Measurements from ENCODE around the gene UGDH. TPM values are rescaled to one million over a fixed set of nuclear protein-coding genes. Genes with fewer than 3 reads are reported as not detected.

Gene UGDH
- 104 and 109 TPM in 2 replicates for total RNA-seq (2021)
- long read RNA-seq, transcript UGDH-201 (12 exons, 3,216 nt), result major isoform, 652 of 786 reads
- long read RNA-seq, transcript UGDH-206 (11 exons, 1,712 nt), result minor isoform, 6 of 786 reads
- long read RNA-seq, transcript UGDH-202 (11 exons, 2,826 nt), result minor isoform, 21 of 786 reads
- long read RNA-seq, partial matches to known transcripts, result 12 of 786 reads
- long read RNA-seq, other reads (novel, unspliced or antisense), result 94 of 786 reads

- Mint-ChIP-seq H3K9me3 (peaks cover 32 to 33% of the 10 kb centered on the region in 2 experiments), H3K4me3 (peak within 1 kb of the TSS; percentile 97 to 99), H3K36me3 (ENCODE audit: insufficient read depth in 1 of 3, low read depth in 3 of 3) (peaks cover 34 to 44% (median 40%) of the 10 kb centered on the region in 3 experiments), H3K4me1 (peaks cover 12 to 15% of the 10 kb centered on the region in 2 experiments), H3K27ac (peak within 1 kb of the TSS; percentile 98 to 99 (median 99)), H3K27me3 (ENCODE audit: low read depth) (no peaks in the 10 kb centered on the region)
- Histone ChIP-seq H3K9me3 (ENCODE audit: control insufficient read depth, low read depth, low read length) (peaks cover 24% of the 10 kb centered on the region), H3K27ac (ENCODE audit: insufficient read length, low read depth, low read length) (peak within 1 kb of the TSS; percentile 15), H3K79me1 (ENCODE audit: insufficient read depth, low read depth, low read length, poor library complexity, severe bottlenecking) (peaks cover 3% of the 10 kb centered on the region), H4K91ac (ENCODE audit: insufficient read length, low read depth, low read length) (peak within 1 kb of the TSS; percentile 44), H3K9ac (ENCODE audit: extremely low read depth, insufficient read length, low read length) (peak within 1 kb of the TSS; percentile 97), H3K27me3 (ENCODE audit: insufficient read depth, low read length) (no peaks in the 10 kb centered on the region), H3K14ac (ENCODE audit: insufficient read depth, low read length) (peak within 1 kb of the TSS; percentile 92), H2AK5ac (ENCODE audit: insufficient read length, low read length) (no peak within 1 kb of the TSS), H4K8ac (replicated peaks; ENCODE audit: insufficient read length, low read depth, low read length) (no peak within 1 kb of the TSS), H3T11ph (ENCODE audit: low read length) (no peak within 1 kb of the TSS), H2BK12ac (ENCODE audit: insufficient read length, low read depth, low read length) (no peak within 1 kb of the TSS), H3K18ac (ENCODE audit: insufficient read length, low read depth, low read length) (peak within 1 kb of the TSS; percentile 90), H2BK5ac (ENCODE audit: insufficient read length, low read length) (no peak within 1 kb of the TSS), H2BK20ac (ENCODE audit: low read depth, low read length, poor library complexity, severe bottlenecking) (no peak within 1 kb of the TSS), H3K4me1 (ENCODE audit: insufficient read depth, low read length) (no peaks in the 10 kb centered on the region), H2AFZ (ENCODE audit: low read length) (peak within 1 kb of the TSS; percentile 59), H4K20me1 (ENCODE audit: control insufficient read depth, insufficient read depth, insufficient read length) (no peaks in the 10 kb centered on the region), H3K4me2 (ENCODE audit: insufficient read depth, insufficient read length, low read length) (peak within 1 kb of the TSS; percentile 90), H3K23ac (ENCODE audit: insufficient read length, low read depth, low read length) (no peak within 1 kb of the TSS), H2BK120ac (ENCODE audit: low read depth, low read length, poor library complexity, severe bottlenecking) (no peak within 1 kb of the TSS), H4K5ac (ENCODE audit: insufficient read length, low read depth, low read length) (no peak within 1 kb of the TSS), H3K56ac (ENCODE audit: insufficient read length, low read depth, low read length) (no peak within 1 kb of the TSS), H2BK15ac (ENCODE audit: low read depth, low read length) (no peak within 1 kb of the TSS), H3K79me2 (ENCODE audit: insufficient read depth, low read length) (peaks cover 7% of the 10 kb centered on the region; the same call in 1 of the 2 replicates), H3K23me2 (ENCODE audit: insufficient read length, low read depth, low read length, poor library complexity, severe bottlenecking) (peaks cover 9% of the 10 kb centered on the region), H3K4ac (ENCODE audit: low read depth, low read length) (no peak within 1 kb of the TSS)
- WGBS (ENCODE audit: extremely low coverage, insufficient read length, low lambda C conversion rate), result no CpG with 5 or more reads among the region's 73 CpGs
- TF ChIP-seq CTCF (conservative IDR thresholded peaks at IDR 0.05), result no peak
- DNase-seq, result peak; percentile 96
Observed at GRCh38 chr4:39527296-39528060, at the start of gene UGDH. Gene UGDH (minus strand): TSS chr4:39527439. CDS start chr4:39521512, 5,927 bp downstream.
